SU-DHL-6 (cell line): ENCODE measurements around the gene ITGB7.

Experiments used
- CTCF ChIP-seq: fragments of 200-600 bp; sonication (generic); IDR thresholded peaks from one replicate; pipeline ENCODE4 v1.5.1; 2017; ENCODE audit warnings: antibody characterized with exemption, mild to moderate bottlenecking, low read length, moderate library complexity; ENCODE audit not compliant: insufficient read depth, poor library complexity, severe bottlenecking
- EZH2phosphoT487 ChIP-seq: fragments of 200-600 bp; sonication (generic), shearing (Covaris generic); conservative IDR thresholded peaks from 2 replicates; pipeline ENCODE4 v1.6.1; 2018; ENCODE audit warnings: mild to moderate bottlenecking, antibody characterized with exemption, low read length, moderate library complexity, mixed read lengths

DNA sequence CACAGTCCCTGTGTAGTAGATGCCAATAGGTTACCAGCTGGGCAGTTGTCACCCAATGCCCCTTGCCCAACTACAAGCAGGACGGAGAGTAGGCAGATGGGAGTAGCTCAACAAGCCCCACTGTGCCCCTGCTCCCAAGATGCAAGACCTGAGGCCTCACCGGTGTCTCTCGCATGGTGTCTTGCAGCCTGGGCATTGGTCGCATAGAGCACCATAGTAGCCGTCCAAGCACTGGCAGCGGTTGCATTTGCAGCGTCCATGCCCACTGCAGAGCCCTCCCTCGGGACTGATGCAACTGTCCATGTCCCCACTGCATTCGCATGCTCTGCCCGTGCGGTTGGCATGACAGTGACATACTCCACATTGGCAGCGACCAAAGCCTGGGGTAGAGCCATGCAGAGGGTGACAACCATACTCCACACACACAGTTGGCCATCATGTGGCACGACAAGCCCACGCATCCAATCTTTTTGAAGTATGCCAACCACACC, 14.5 kb downstream of the ITGB7 start:
- TF ChIP-seq CTCF (no peak), EZH2phosphoT487 (no peak)
